Cardiac muscle cell (in vitro differentiated cells and primary cell): ENCODE data around the gene FA2H. TPM values are rescaled to one million over a fixed set of nuclear protein-coding genes. Genes with fewer than 3 reads are reported as not detected.

ENCODE experiments used
- DNase-seq, 2 donors: peaks; one replicate each; pipeline versions ENCODE4 v3.0.0 to v3.0.0-alpha.2; 2010 to 2017; ENCODE audit warnings: low read depth in 1 of 2, low spot score in 1 of 2
- H3K27ac ChIP-seq: fragments of 200-600 bp; sonication (generic); 2 replicates; pipeline ENCODE4 v1.5.1; 2016
- H3K27me3 ChIP-seq: fragments of 200-600 bp; sonication (generic); 2 replicates; pipeline ENCODE4 v1.6.0; 2016; ENCODE audit warnings: control low read depth
- H3K36me3 ChIP-seq: fragments of 200-600 bp; sonication (generic); 2 replicates; pipeline ENCODE4 v1.5.1; 2016; ENCODE audit warnings: control low read depth
- H3K4me1 ChIP-seq: fragments of 200-600 bp; sonication (generic); 2 replicates; pipeline ENCODE4 v1.8.1; 2017; ENCODE audit warnings: low read depth, mild to moderate bottlenecking, mixed run types
- H3K4me3 ChIP-seq: fragments of 200-600 bp; sonication (generic); 2 replicates; pipeline ENCODE4 v1.5.1; 2016; ENCODE audit warnings: mild to moderate bottlenecking
- H3K9me3 ChIP-seq: fragments of 200-600 bp; sonication (generic); 2 replicates; pipeline ENCODE4 v1.5.1; 2017; ENCODE audit warnings: low read depth, mild to moderate bottlenecking, control low read depth
- CTCF ChIP-seq: IDR thresholded peaks from 2 replicates; pipeline ENCODE4 v1.5.1; 2012; ENCODE audit warnings: low read depth, mild to moderate bottlenecking, low read length
- polyA plus RNA-seq: library from polyadenylated mRNA; unstranded; fragments of >200 nt; fragmentation: Nextera tagmentation; extraction: Ambion mirVana; gene quantifications from 2 replicates; pipeline ENCODE4 v1.2.1, GENCODE V29; 2016
- total RNA-seq: library from RNA; depleted of rRNA; stranded (reverse); fragments of >200 nt; gene quantifications from 2 replicates; pipeline ENCODE4 v1.2.3, GENCODE V29; 2016

The FA2H gene
- total and polyA plus RNA-seq, 2 experiments from 2014 or later = 0.15 to 0.82 TPM

- DNase-seq = no peak
- H3K27ac ChIP-seq = no peak overlapping the region
- no peaks in the 10 kb centered on the region for H3K27me3 ChIP-seq
- no peaks in the 10 kb centered on the region for H3K9me3 ChIP-seq
- no peaks in the 10 kb centered on the region for H3K36me3 ChIP-seq
- TF ChIP-seq CTCF = no peak
- no peak overlapping the region for H3K4me3 ChIP-seq
- H3K4me1 ChIP-seq = no peaks in the 10 kb centered on the region
These were observed 26.0 kb downstream of the FA2H start for GRCh38 chr16:74748616-74749026.

GRCh38 chr16:74747716-74748615 lies 26.7 kb downstream of the FA2H start:
- no peaks in the 10 kb centered on the region for H3K36me3 ChIP-seq
- no peak for TF ChIP-seq CTCF

GRCh38 chr16:74745926-74746325 lies 28.7 kb downstream of the FA2H start:
- Histone ChIP-seq H3K4me3 (no peak overlapping the region), H3K9me3 (no peaks in the 10 kb centered on the region), H3K27ac (no peak overlapping the region), H3K36me3 (no peaks in the 10 kb centered on the region), H3K4me1 (no peaks in the 10 kb centered on the region), H3K27me3 (no peaks in the 10 kb centered on the region)
- DNase-seq = no peak
- no peak for TF ChIP-seq CTCF

More at GRCh38 chr16:74747716-74748615, 26.7 kb downstream of the FA2H start:
- Histone ChIP-seq H3K9me3 (no peaks in the 10 kb centered on the region), H3K4me3 (no peak overlapping the region), H3K4me1 (no peaks in the 10 kb centered on the region), H3K27ac (no peak overlapping the region), H3K27me3 (no peaks in the 10 kb centered on the region)
- DNase-seq = no peak

GRCh38 chr16:74745109-74745615 lies 29.5 kb downstream of the FA2H start:
- DNase-seq = no peak
- no peak overlapping the region for H3K4me3 ChIP-seq
- no peaks in the 10 kb centered on the region for H3K27me3 ChIP-seq
- H3K4me1 ChIP-seq = no peaks in the 10 kb centered on the region
- TF ChIP-seq CTCF = no peak
- no peaks in the 10 kb centered on the region for H3K9me3 ChIP-seq
- H3K36me3 ChIP-seq = no peaks in the 10 kb centered on the region
- H3K27ac ChIP-seq = no peak overlapping the region

- Histone ChIP-seq H3K27ac (no peak overlapping the region), H3K27me3 (no peaks in the 10 kb centered on the region), H3K36me3 (no peaks in the 10 kb centered on the region), H3K4me1 (no peaks in the 10 kb centered on the region), H3K9me3 (no peaks in the 10 kb centered on the region), H3K4me3 (no peak overlapping the region)
- DNase-seq = no peak
- no peak for TF ChIP-seq CTCF
These were observed 30.1 kb downstream of the FA2H start for GRCh38 chr16:74744566-74744965.
